Progenitor cell of endocrine pancreas (in vitro differentiated cells): Measurements from ENCODE around the gene SFTPA2. TPM values are rescaled to one million over a fixed set of nuclear protein-coding genes. Genes with fewer than 3 reads are reported as not detected.
"Not testable (repeated sequence)": the region's sequence is repeated elsewhere in the genome, so short reads cannot be mapped to it uniquely, and the experiment has no call there.

Source experiments
- DNase-seq: peaks from one replicate; pipeline ENCODE4 v3.0.0; 2021; ENCODE audit warnings: low spot score; ENCODE audit not compliant: unreplicated experiment
- H3K27ac Mint-ChIP-seq: 2 replicates; pipeline ENCODE4 v1.8.0; 2021; ENCODE audit warnings: mild to moderate bottlenecking, moderate library complexity, mixed read lengths
- H3K27me3 Mint-ChIP-seq: 2 replicates; pipeline ENCODE4 v1.8.0; 2021; ENCODE audit warnings: mixed read lengths
- H3K36me3 Mint-ChIP-seq: 2 replicates; pipeline ENCODE4 v1.8.0; 2022; ENCODE audit warnings: mixed read lengths; ENCODE audit not compliant: insufficient read depth
- H3K4me1 Mint-ChIP-seq: 2 replicates; pipeline ENCODE4 v1.8.0; 2021; ENCODE audit warnings: low read depth, mixed read lengths
- H3K4me3 Mint-ChIP-seq: 2 replicates; pipeline ENCODE4 v1.8.0; 2021; ENCODE audit warnings: low read depth, mild to moderate bottlenecking, moderate library complexity, mixed read lengths
- H3K9me3 Mint-ChIP-seq: 2 replicates; pipeline ENCODE4 v1.8.0; 2021; ENCODE audit warnings: low read depth, mixed read lengths
- CTCF ChIP-seq: fragments of 200-600 bp; sonication (generic); IDR thresholded peaks from one replicate; pipeline ENCODE4 v1.5.0; 2021; ENCODE audit warnings: antibody characterized with exemption, mild to moderate bottlenecking; ENCODE audit not compliant: unreplicated experiment
- total RNA-seq: library from RNA; stranded (reverse); gene quantifications from 2 replicates; pipeline ENCODE4 v1.2.1, GENCODE V29; 2021

The SFTPA2 gene
- total RNA-seq, 1 donor from 2014 or later = not detected

- Mint-ChIP-seq H3K4me1 (no peaks in the 10 kb centered on the region), H3K4me3 (no peak overlapping the region), H3K27ac (no peak overlapping the region), H3K9me3 (no peaks in the 10 kb centered on the region), H3K36me3 (no peaks in the 10 kb centered on the region), H3K27me3 (peaks cover 18% of the 10 kb centered on the region)
- no peak for TF ChIP-seq CTCF
- DNase-seq = no peak
These were observed 4.6 kb downstream of the SFTPA2 start for GRCh38 chr10:79555354-79556309.

GRCh38 chr10:79552143-79552542, 8.1 kb downstream of the SFTPA2 start:
- no peaks in the 10 kb centered on the region for H3K36me3 Mint-ChIP-seq
- no peak overlapping the region for H3K4me3 Mint-ChIP-seq
- no peak overlapping the region for H3K27ac Mint-ChIP-seq
- TF ChIP-seq CTCF = no peak
- no peaks in the 10 kb centered on the region for H3K9me3 Mint-ChIP-seq
- DNase-seq = no peak
- peaks cover 11% of the 10 kb centered on the region for H3K27me3 Mint-ChIP-seq
- no peaks in the 10 kb centered on the region for H3K4me1 Mint-ChIP-seq

GRCh38 chr10:79547973-79548372, 12.2 kb downstream of the SFTPA2 start:
- Mint-ChIP-seq H3K27ac (no peak overlapping the region), H3K9me3 (no peaks in the 10 kb centered on the region)
- no peak for TF ChIP-seq CTCF

GRCh38 chr10:79547128-79547527, 13.1 kb downstream of the SFTPA2 start:
- H3K4me1 Mint-ChIP-seq, DNase-seq, H3K4me3 Mint-ChIP-seq, H3K9me3 Mint-ChIP-seq, H3K27ac Mint-ChIP-seq, H3K36me3 Mint-ChIP-seq: not testable (repeated sequence)
- H3K27me3 Mint-ChIP-seq = peaks cover 16% of the 10 kb centered on the region

More at GRCh38 chr10:79547973-79548372, 12.2 kb downstream of the SFTPA2 start:
- Mint-ChIP-seq H3K4me3 (no peak overlapping the region), H3K36me3 (no peaks in the 10 kb centered on the region), H3K4me1 (no peaks in the 10 kb centered on the region), H3K27me3 (peaks cover 16% of the 10 kb centered on the region)
- no peak for DNase-seq

GRCh38 chr10:79544926-79545659, 15.1 kb downstream of the SFTPA2 start:
- H3K27me3 Mint-ChIP-seq = peaks cover 16% of the 10 kb centered on the region
- not testable (repeated sequence) for H3K36me3 Mint-ChIP-seq, H3K27ac Mint-ChIP-seq, H3K9me3 Mint-ChIP-seq, H3K4me1 Mint-ChIP-seq, DNase-seq, H3K4me3 Mint-ChIP-seq

GRCh38 chr10:79544408-79544807, 15.8 kb downstream of the SFTPA2 start:
- not testable (repeated sequence) for H3K4me3 Mint-ChIP-seq, H3K9me3 Mint-ChIP-seq, DNase-seq, H3K36me3 Mint-ChIP-seq, H3K27ac Mint-ChIP-seq, H3K4me1 Mint-ChIP-seq
- peaks cover 13% of the 10 kb centered on the region for H3K27me3 Mint-ChIP-seq
